IMR-90 (cell line): ENCODE measurements around the gene CYB561D2. TPM values are rescaled to one million over a fixed set of nuclear protein-coding genes. Genes with fewer than 3 reads are reported as not detected.

Experiments
- ATAC-seq: fragments of 200-7000 bp; cut with Tn5 transposase; 2 replicates; pipeline ENCODE4 v1.9.1; 2020; ENCODE audit warnings: low read depth, mild to moderate bottlenecking, moderate library complexity
- BruUV-seq: library from RNA; stranded (reverse); fragments of 400-500 nt; replicated peaks from 2 replicates; lab custom pipeline; 2021; lab: Mats Ljungman, UMichigan
- CTCF ChIA-PET: fragments of 300-600 bp; formaldehyde crosslinking; extraction: SDS; loops from one replicate; lab custom pipeline; 2021; ENCODE audit warnings: antibody characterized with exemption; lab: Yijun Ruan, JAX
- POLR2A ChIA-PET: fragments of 300-600 bp; sonication (Branson Sonifier 250); formaldehyde crosslinking; loops from one replicate; lab custom pipeline; 2022; ENCODE audit warnings: antibody characterized with exemption; ENCODE audit not compliant: unreplicated experiment; lab: Charles Lee
- DNase-seq: peaks from one replicate; pipeline ENCODE4 v3.0.0; 2013
- H2AFZ ChIP-seq: replicated peaks from 2 replicates; pipeline ENCODE3; 2013; ENCODE audit warnings: low read length, mild to moderate bottlenecking; ENCODE audit not compliant: poor library complexity
- H2AK5ac ChIP-seq: 2 replicates; pipeline ENCODE4 v1.6.1; 2013; ENCODE audit warnings: low read depth, low read length, inconsistent platforms
- H2AK9ac ChIP-seq: replicated peaks from 2 replicates; pipeline ENCODE3; 2013; ENCODE audit warnings: mild to moderate bottlenecking, low read depth, low read length, moderate library complexity; ENCODE audit not compliant: poor library complexity
- H2BK120ac ChIP-seq: 2 replicates; pipeline ENCODE4 v1.6.1; 2013; ENCODE audit warnings: low read depth, low read length, inconsistent platforms
- H2BK15ac ChIP-seq: 3 replicates; pipeline ENCODE4 v1.6.1; 2013; ENCODE audit warnings: low read depth, low read length, inconsistent platforms
- H2BK20ac ChIP-seq: 2 replicates; pipeline ENCODE4 v1.6.1; 2013; ENCODE audit warnings: low read depth, mild to moderate bottlenecking, inconsistent platforms, low read length, moderate library complexity
- H2BK5ac ChIP-seq: 2 replicates; pipeline ENCODE4 v1.6.1; 2013; ENCODE audit warnings: mild to moderate bottlenecking, low read depth, low read length, inconsistent platforms; ENCODE audit not compliant: poor library complexity, severe bottlenecking
- H3K14ac ChIP-seq: replicated peaks from 2 replicates; pipeline ENCODE4 v1.6.1; 2013; ENCODE audit warnings: low read depth, low read length, inconsistent platforms
- H3K18ac ChIP-seq: 2 replicates; pipeline ENCODE4 v1.6.1; 2013; ENCODE audit warnings: low read depth, low read length, control low read depth
- H3K23ac ChIP-seq: 2 replicates; pipeline ENCODE4 v1.6.1; 2013; ENCODE audit warnings: low read depth, low read length, inconsistent platforms
- H3K27ac ChIP-seq: 2 replicates; pipeline ENCODE4 v1.5.1; 2013; ENCODE audit warnings: mild to moderate bottlenecking, control low read depth, low read length; ENCODE audit not compliant: insufficient read depth
- H3K27me3 ChIP-seq: 2 replicates; pipeline ENCODE4 v1.6.1; 2013; ENCODE audit warnings: low read length; ENCODE audit not compliant: control insufficient read depth, insufficient read depth
- H3K36me3 ChIP-seq: 2 replicates; pipeline ENCODE4 v1.6.1; 2013; ENCODE audit warnings: low read length, mixed read lengths; ENCODE audit not compliant: control insufficient read depth, insufficient read depth
- H3K4ac ChIP-seq: 2 replicates; pipeline ENCODE4 v1.6.1; 2013; ENCODE audit warnings: low read depth, low read length, inconsistent platforms
- H3K4me1 ChIP-seq: 2 replicates; pipeline ENCODE4 v1.6.1; 2013; ENCODE audit warnings: low read length, mixed read lengths; ENCODE audit not compliant: control insufficient read depth, insufficient read depth
- H3K4me2 ChIP-seq: 2 replicates; pipeline ENCODE4 v1.6.1; 2013; ENCODE audit warnings: low read depth, mild to moderate bottlenecking, control low read depth, low read length, moderate library complexity
- H3K4me3 ChIP-seq: 2 replicates; pipeline ENCODE4 v1.5.1; 2013; ENCODE audit warnings: low read depth, mild to moderate bottlenecking, control low read depth, low read length, moderate library complexity; ENCODE audit not compliant: insufficient read depth
- H3K56ac ChIP-seq: 2 replicates; pipeline ENCODE4 v1.6.1; 2013; ENCODE audit warnings: low read length, inconsistent platforms; ENCODE audit not compliant: insufficient read depth; ENCODE audit errors: extremely low read depth
- H3K79me1 ChIP-seq, 2 experiments: 2 replicates each; pipeline ENCODE4 v1.6.1; 2013; ENCODE audit warnings: low read length in 2 of 2, inconsistent platforms in 1 of 2, low read depth in 1 of 2
- H3K9ac ChIP-seq: 2 replicates; pipeline ENCODE4 v1.6.1; 2013; ENCODE audit warnings: low read depth, low read length, control low read depth
- H3K9me1 ChIP-seq: 2 replicates; pipeline ENCODE4 v1.6.1; 2013; ENCODE audit warnings: low read length, inconsistent platforms; ENCODE audit not compliant: insufficient read depth
- H3K9me3 ChIP-seq: 2 replicates; pipeline ENCODE4 v1.6.1; 2013; ENCODE audit warnings: low read length; ENCODE audit not compliant: control insufficient read depth, insufficient read depth
- H4K20me1 ChIP-seq: 2 replicates; pipeline ENCODE4 v1.6.1; 2013; ENCODE audit warnings: low read length, inconsistent platforms; ENCODE audit not compliant: insufficient read depth
- H4K5ac ChIP-seq: 2 replicates; pipeline ENCODE4 v1.6.1; 2013; ENCODE audit warnings: mild to moderate bottlenecking, low read depth, low read length, control low read depth
- H4K8ac ChIP-seq, 2 experiments: 2 replicates each; pipeline ENCODE4 v1.6.1; 2013; ENCODE audit warnings: low read depth in 2 of 2, low read length in 2 of 2, control low read depth in 1 of 2, inconsistent platforms in 1 of 2
- H4K91ac ChIP-seq: 2 replicates; pipeline ENCODE4 v1.6.1; 2013; ENCODE audit warnings: low read depth, low read length, inconsistent platforms; ENCODE audit not compliant: insufficient read depth
- BHLHE40 ChIP-seq: fragments of 150-350 bp; IDR thresholded peaks from 2 replicates; pipeline ENCODE4 v1.6.1; 2016; ENCODE audit warnings: mild to moderate bottlenecking, low read depth, low read length
- MAZ ChIP-seq: IDR thresholded peaks from 2 replicates; pipeline ENCODE4 v1.6.1; 2012; ENCODE audit warnings: low read depth, mild to moderate bottlenecking, low read length, improper control_type of control experiment, moderate library complexity, borderline replicate concordance
- POLR2A ChIP-seq: IDR thresholded peaks from 2 replicates; pipeline ENCODE4 v1.6.1; 2012; ENCODE audit warnings: mild to moderate bottlenecking, low read depth, low read length
- RAD21 ChIP-seq: IDR thresholded peaks from 2 replicates; pipeline ENCODE4 v1.6.1; 2012; ENCODE audit warnings: low read length, improper control_type of control experiment
- RCOR1 ChIP-seq: IDR thresholded peaks from 2 replicates; pipeline ENCODE4 v1.6.1; 2012; ENCODE audit warnings: mild to moderate bottlenecking, low read length, improper control_type of control experiment; ENCODE audit not compliant: insufficient replicate concordance
- WGBS, 2 experiments: methylation state at CpG; one replicate each; pipeline versions ENCODE4 v1.1.5 to v1.1.7; 2013; ENCODE audit warnings: missing lambda C conversion rate in 2 of 2; ENCODE audit not compliant: insufficient read length in 1 of 2; ENCODE audit errors: extremely low coverage in 2 of 2; 5-methylcytosine and 5-hydroxymethylcytosine counted together
- dilution Hi-C: fragments of 300-500 bp; cut with HindIII; formaldehyde crosslinking; loops from one replicate; pipeline ENCODE4 v1.14.3; 2018; ENCODE audit warnings: low sequenced_read_pairs; ENCODE audit not compliant: unreplicated experiment
- in situ Hi-C: fragments of 300-500 bp; cut with MboI; formaldehyde crosslinking; loops from 3 replicates; pipeline ENCODE4 v1.14.3; 2019; ENCODE audit warnings: low sequenced_read_pairs, inconsistent platforms, mixed read lengths
- intact Hi-C: fragments of 100-400 bp; cut with micrococcal nuclease; formaldehyde crosslinking; loops from 2 replicates; pipeline ENCODE4 v1.10.0; 2022
- polyA plus RNA-seq, 3 experiments: library from polyadenylated mRNA; depleted of rRNA; stranded (reverse); fragments of >200 nt; gene quantifications; 2 replicates each; pipeline ENCODE4 v1.2.3, GENCODE V29; 2012; ENCODE audit warnings: low replicate concordance in 1 of 3
- total RNA-seq: library from RNA; depleted of rRNA; stranded (reverse); fragments of >200 nt; gene quantifications from 2 replicates; pipeline ENCODE4 v1.2.3, GENCODE V29; 2012
- TF ChIP-seq, protein P1 (sequence below): fragments of 150-350 bp; IDR thresholded peaks from 2 replicates; pipeline ENCODE4 v1.6.1; 2016; ENCODE audit warnings: low read depth, mild to moderate bottlenecking, low read length, moderate library complexity, borderline replicate concordance
- TF ChIP-seq, protein P2 (sequence below): fragments of 150-350 bp; IDR thresholded peaks from 2 replicates; pipeline ENCODE4 v1.6.1; 2017; ENCODE audit warnings: mild to moderate bottlenecking, antibody characterized with exemption, low read length, low read depth

Gene CYB561D2
- total and polyA plus RNA-seq, 2 of the 4 experiments (the other 2 are of a cell fraction) = 29.2 to 31.7 TPM

DNA sequence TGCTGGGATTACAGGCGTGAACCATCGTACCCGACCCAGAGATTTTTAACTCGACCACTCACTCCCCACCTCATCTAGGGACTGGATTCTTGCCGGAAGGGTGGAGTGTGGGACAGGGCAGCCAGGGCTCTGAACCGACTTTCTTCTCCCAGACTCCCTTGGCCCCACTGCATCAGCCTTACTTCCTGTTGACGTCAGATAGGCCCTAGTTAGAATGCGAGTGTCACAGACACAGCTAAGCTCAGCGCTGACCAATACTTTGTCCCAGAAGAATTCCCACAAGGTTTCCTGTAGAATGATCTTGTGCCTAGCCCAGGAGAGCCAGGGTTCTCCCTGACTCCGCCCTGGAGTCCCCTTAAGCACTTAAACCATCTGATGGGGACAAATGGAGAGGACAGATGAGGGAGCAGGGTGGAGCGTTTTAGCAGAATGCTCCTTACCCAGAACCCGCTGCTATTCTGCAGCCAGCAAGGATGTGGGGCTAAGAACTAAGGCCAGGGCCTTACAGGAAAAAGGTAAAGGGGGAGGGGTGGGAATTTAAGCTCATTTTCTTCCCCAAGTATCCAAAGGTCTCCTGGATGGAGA is 16.8 kb upstream of the CYB561D2 start:
- ATAC-seq (no peak), DNase-seq (peak; percentile 86)
- POLR2A ChIA-PET = interaction anchor here (0.6 kb wide), 1 partner anchor 1214 kb away, joined by 16 read pairs; no protein-coding TSS in a partner anchor
- H2AFZ ChIP-seq = no peak overlapping the region
- peaks cover 39 to 62% of the 10 kb centered on the region in 2 experiments for H3K79me1 ChIP-seq
- no peak overlapping the region for H3K23ac ChIP-seq
- no peak overlapping the region for H3K14ac ChIP-seq
- H3K18ac ChIP-seq = no peak overlapping the region
- H2AK5ac ChIP-seq = peak overlapping the region; percentile 5; the same call in 1 of the 2 replicates
- no peak overlapping the region for H3K4me3 ChIP-seq
- H4K91ac ChIP-seq = no peak overlapping the region
- BruUV-seq = no TSS peak
- H3K9ac ChIP-seq = peak overlapping the region; percentile 17; the same call in 1 of the 2 replicates
- intact Hi-C loops (no loop called here), in situ Hi-C loops (loop anchor here (25.0 kb wide), 3 partner anchors 1053 to 1828 kb away; partner anchors contain the start of genes ABHD14B, GPR62, MANF and PCBP4), dilution Hi-C loops (no loop called here)
- peak overlapping the region; percentile 14; the same call in 1 of the 2 replicates for H3K27ac ChIP-seq
- peak overlapping the region; percentile 48; the same call in 1 of the 2 replicates for H3K4me2 ChIP-seq
- no peaks in the 10 kb centered on the region for H3K27me3 ChIP-seq
- peaks cover 19% of the 10 kb centered on the region for H3K4me1 ChIP-seq
- peak overlapping the region; percentile 1 for H3K4ac ChIP-seq
- CTCF ChIA-PET = interaction anchor here (0.7 to 1.0 kb wide), 3 partner anchors 10 to 81 kb away, joined by 3 read pairs; no protein-coding TSS in a partner anchor
- H2BK5ac ChIP-seq = no peak overlapping the region
- H3K9me3 ChIP-seq = no peaks in the 10 kb centered on the region
- no peak overlapping the region for H2BK120ac ChIP-seq
- 80% methylated on average over 1 of the region's 12 CpGs; no CpG with 5 or more reads in 1 of the 2 experiments for WGBS, 2 experiments
- peaks cover 32% of the 10 kb centered on the region for H3K36me3 ChIP-seq
- TF ChIP-seq POLR2A (peak; percentile 57), RAD21 (no peak), MAZ (no peak), BHLHE40 (no peak), RCOR1 (no peak)
- TF ChIP-seq, protein P1, sequence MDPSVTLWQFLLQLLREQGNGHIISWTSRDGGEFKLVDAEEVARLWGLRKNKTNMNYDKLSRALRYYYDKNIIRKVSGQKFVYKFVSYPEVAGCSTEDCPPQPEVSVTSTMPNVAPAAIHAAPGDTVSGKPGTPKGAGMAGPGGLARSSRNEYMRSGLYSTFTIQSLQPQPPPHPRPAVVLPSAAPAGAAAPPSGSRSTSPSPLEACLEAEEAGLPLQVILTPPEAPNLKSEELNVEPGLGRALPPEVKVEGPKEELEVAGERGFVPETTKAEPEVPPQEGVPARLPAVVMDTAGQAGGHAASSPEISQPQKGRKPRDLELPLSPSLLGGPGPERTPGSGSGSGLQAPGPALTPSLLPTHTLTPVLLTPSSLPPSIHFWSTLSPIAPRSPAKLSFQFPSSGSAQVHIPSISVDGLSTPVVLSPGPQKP = no peak
- TF ChIP-seq, protein P2, sequence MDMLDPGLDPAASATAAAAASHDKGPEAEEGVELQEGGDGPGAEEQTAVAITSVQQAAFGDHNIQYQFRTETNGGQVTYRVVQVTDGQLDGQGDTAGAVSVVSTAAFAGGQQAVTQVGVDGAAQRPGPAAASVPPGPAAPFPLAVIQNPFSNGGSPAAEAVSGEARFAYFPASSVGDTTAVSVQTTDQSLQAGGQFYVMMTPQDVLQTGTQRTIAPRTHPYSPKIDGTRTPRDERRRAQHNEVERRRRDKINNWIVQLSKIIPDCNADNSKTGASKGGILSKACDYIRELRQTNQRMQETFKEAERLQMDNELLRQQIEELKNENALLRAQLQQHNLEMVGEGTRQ = no peak
- no peak overlapping the region for H3K56ac ChIP-seq
- no peak overlapping the region for H4K5ac ChIP-seq
- H3K9me1 ChIP-seq = peaks cover 21% of the 10 kb centered on the region
- peaks cover 51% of the 10 kb centered on the region for H4K20me1 ChIP-seq
- H2BK15ac ChIP-seq = no peak overlapping the region
- peak overlapping the region in 1 of 2 experiments; percentile 74; a peak in 1 of 4 replicates for H4K8ac ChIP-seq
- H2BK20ac ChIP-seq = no peak overlapping the region
- H2AK9ac ChIP-seq = peak overlapping the region; percentile 63
